HepG2 (cell line): ENCODE measurements around the gene MRPL58. TPM values are rescaled to one million over a fixed set of nuclear protein-coding genes. Genes with fewer than 3 reads are reported as not detected.

Source experiments
- ADNP ChIP-seq: sonication (generic); formaldehyde crosslinking; IDR thresholded peaks from 2 replicates; pipeline ENCODE4 v1.4.0; 2020; ENCODE audit warnings: missing genetic modification reagents
- ELF1 ChIP-seq: sonication (generic); formaldehyde crosslinking; IDR thresholded peaks from 2 replicates; pipeline ENCODE4 v1.4.0; 2020; ENCODE audit warnings: missing genetic modification reagents
- KLF13 ChIP-seq: sonication (generic); formaldehyde crosslinking; IDR thresholded peaks from 2 replicates; pipeline ENCODE4 v1.4.0; 2020; ENCODE audit warnings: mild to moderate bottlenecking, missing genetic modification reagents
- NR2C2 ChIP-seq: sonication (generic); formaldehyde crosslinking; IDR thresholded peaks from 2 replicates; pipeline ENCODE4 v1.4.0; 2020; ENCODE audit warnings: missing genetic modification reagents, mild to moderate bottlenecking, moderate library complexity, borderline replicate concordance
- ONECUT2 ChIP-seq: sonication (generic); formaldehyde crosslinking; IDR thresholded peaks from 2 replicates; pipeline ENCODE4 v1.4.0; 2020; ENCODE audit warnings: missing genetic modification reagents
- POLR2A ChIP-seq, 2 experiments: IDR thresholded peaks; 2 replicates each; pipeline ENCODE4 v1.6.1; 2011; ENCODE audit warnings: low read depth in 2 of 2, low read length in 2 of 2, mild to moderate bottlenecking in 1 of 2, moderate library complexity in 1 of 2; ENCODE audit not compliant: insufficient read depth in 1 of 2
- SAP130 ChIP-seq: IDR thresholded peaks from 2 replicates; pipeline ENCODE4 v1.6.1; 2016; ENCODE audit warnings: low read depth
- SETDB1 ChIP-seq: sonication (generic); formaldehyde crosslinking; IDR thresholded peaks from 2 replicates; pipeline ENCODE4 v1.5.1; 2020; ENCODE audit warnings: missing genetic modification reagents, mild to moderate bottlenecking, borderline replicate concordance
- SMC3 ChIP-seq: IDR thresholded peaks from 2 replicates; pipeline ENCODE4 v1.6.1; 2011; ENCODE audit warnings: low read length, improper control_type of control experiment
- ZNF343 ChIP-seq: sonication (generic); formaldehyde crosslinking; IDR thresholded peaks from 2 replicates; pipeline ENCODE4 v1.4.0; 2020; ENCODE audit warnings: mild to moderate bottlenecking, missing genetic modification reagents
- ZSCAN31 ChIP-seq: sonication (generic); formaldehyde crosslinking; IDR thresholded peaks from 2 replicates; pipeline ENCODE4 v1.5.0; 2020; ENCODE audit warnings: low read depth, mild to moderate bottlenecking, missing genetic modification reagents
- polyA plus RNA-seq, 8 experiments: library from polyadenylated mRNA; depleted of rRNA in 3 of 8; stranded (reverse) in 7 of 8; unstranded in 1 of 8; fragments of >200 nt; fragmentation: Illumina TruSeq in 4 of 8; extraction: Trizol in 4 of 8; gene quantifications; 2 replicates each; pipeline versions ENCODE4 v1.2.1 to v1.2.3, GENCODE V29; 2011 to 2016; ENCODE audit warnings: low read depth in 4 of 8, missing spikeins in 1 of 8, mixed read lengths in 1 of 8; ENCODE audit not compliant: insufficient read depth in 1 of 8
- total RNA-seq, 5 experiments: library from RNA; depleted of rRNA; stranded (reverse); fragments of >200 nt; fragmentation: Illumina TruSeq; extraction: Trizol; gene quantifications; 2 replicates each; pipeline ENCODE4 v1.2.3, GENCODE V29; 2016; ENCODE audit warnings: low read depth in 1 of 5
- TF ChIP-seq, protein P1 (sequence below): sonication (generic); formaldehyde crosslinking; IDR thresholded peaks from 2 replicates; pipeline ENCODE4 v1.5.0; 2020; ENCODE audit warnings: mild to moderate bottlenecking, missing genetic modification reagents
- TF ChIP-seq, protein P2 (sequence below): sonication (generic); formaldehyde crosslinking; IDR thresholded peaks from 2 replicates; pipeline ENCODE4 v1.5.1; 2020; ENCODE audit warnings: mild to moderate bottlenecking, moderate library complexity, missing genetic modification reagents
- TF ChIP-seq, protein P3 (sequence below): sonication (generic); formaldehyde crosslinking; IDR thresholded peaks from 2 replicates; pipeline ENCODE4 v1.4.0; 2020; ENCODE audit warnings: mild to moderate bottlenecking, missing genetic modification reagents
- TF ChIP-seq, protein P4 (sequence below): sonication (generic); formaldehyde crosslinking; IDR thresholded peaks from 2 replicates; pipeline ENCODE4 v1.4.0; 2020; ENCODE audit warnings: missing genetic modification reagents, borderline replicate concordance
- TF ChIP-seq, protein P5 (sequence below): sonication (generic); formaldehyde crosslinking; IDR thresholded peaks from 2 replicates; pipeline ENCODE4 v1.4.0; 2020; ENCODE audit warnings: missing genetic modification reagents
- TF ChIP-seq, protein P6 (sequence below): sonication (generic); formaldehyde crosslinking; IDR thresholded peaks from 2 replicates; pipeline ENCODE4 v1.5.1; 2020; ENCODE audit warnings: missing genetic modification reagents, mild to moderate bottlenecking, borderline replicate concordance

MRPL58 gene
- total and polyA plus RNA-seq, 2 of the 13 experiments (the other 11 are each of a cell fraction or from before 2014, with no cell fraction given) = 44.9 to 68.9 TPM

DNA sequence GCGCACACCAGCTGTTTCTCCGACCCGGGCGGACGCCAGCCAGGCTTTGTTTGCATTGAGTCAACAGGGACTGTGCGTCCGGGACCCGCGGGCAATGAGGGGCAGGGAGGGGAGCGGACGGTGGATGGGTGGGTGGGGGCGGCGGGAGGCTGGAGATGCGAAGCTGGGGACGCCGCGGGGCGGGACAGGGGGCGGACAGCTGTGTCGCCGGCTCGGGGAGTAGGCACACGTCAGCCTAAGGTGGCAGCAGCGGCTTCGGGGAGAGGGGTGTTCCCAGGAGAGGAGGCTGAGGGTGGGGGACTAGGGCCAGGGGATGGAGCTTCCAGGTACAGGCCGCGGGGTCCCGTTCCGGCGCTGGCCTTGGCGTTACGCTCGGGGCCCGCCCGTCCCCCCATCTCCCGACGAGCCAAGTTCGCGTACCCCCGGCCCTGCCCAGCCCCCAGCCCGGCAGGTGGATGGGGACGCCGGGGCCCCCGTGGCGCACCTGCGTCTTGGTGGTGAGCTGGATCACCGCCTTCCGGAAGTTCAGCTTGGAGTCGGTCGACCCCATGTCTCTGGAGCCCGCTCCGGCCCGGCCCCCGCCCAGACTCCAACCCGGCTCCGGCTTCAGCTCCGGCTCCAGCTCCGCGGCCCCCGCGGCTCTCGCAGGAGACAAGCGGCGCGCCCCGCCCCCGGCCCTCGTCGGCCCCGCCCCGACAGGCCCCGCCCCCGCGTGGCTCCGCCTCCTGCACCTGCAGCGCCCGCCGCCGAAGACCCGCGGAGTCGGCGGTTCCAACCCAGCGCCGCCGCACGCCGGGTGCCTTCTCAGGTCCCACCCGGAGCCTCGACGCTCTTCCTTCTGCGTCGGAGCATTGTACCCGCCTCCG is 40.1 kb upstream of the MRPL58 start, which contains the start of gene HID1 (continued):
- TF ChIP-seq ADNP (CRISPR knock-in tag) (no peak), ZNF343 (no peak), SETDB1 (CRISPR knock-in tag) (no peak), ZSCAN31 (no peak), ONECUT2 (CRISPR knock-in tag) (no peak), NR2C2 (CRISPR knock-in tag) (peak; percentile 21; the same call in 1 of the 2 replicates), KLF13 (CRISPR knock-in tag) (no peak), SAP130 (CRISPR knock-in tag) (peak; percentile 94), POLR2A (IDR thresholded peaks at IDR 0.05; ENCODE audit: insufficient read depth in 1 of 2, low read depth in 2 of 2, low read length in 2 of 2) (no peak), ELF1 (CRISPR knock-in tag) (no peak), SMC3 (no peak)
- TF ChIP-seq, protein P1, sequence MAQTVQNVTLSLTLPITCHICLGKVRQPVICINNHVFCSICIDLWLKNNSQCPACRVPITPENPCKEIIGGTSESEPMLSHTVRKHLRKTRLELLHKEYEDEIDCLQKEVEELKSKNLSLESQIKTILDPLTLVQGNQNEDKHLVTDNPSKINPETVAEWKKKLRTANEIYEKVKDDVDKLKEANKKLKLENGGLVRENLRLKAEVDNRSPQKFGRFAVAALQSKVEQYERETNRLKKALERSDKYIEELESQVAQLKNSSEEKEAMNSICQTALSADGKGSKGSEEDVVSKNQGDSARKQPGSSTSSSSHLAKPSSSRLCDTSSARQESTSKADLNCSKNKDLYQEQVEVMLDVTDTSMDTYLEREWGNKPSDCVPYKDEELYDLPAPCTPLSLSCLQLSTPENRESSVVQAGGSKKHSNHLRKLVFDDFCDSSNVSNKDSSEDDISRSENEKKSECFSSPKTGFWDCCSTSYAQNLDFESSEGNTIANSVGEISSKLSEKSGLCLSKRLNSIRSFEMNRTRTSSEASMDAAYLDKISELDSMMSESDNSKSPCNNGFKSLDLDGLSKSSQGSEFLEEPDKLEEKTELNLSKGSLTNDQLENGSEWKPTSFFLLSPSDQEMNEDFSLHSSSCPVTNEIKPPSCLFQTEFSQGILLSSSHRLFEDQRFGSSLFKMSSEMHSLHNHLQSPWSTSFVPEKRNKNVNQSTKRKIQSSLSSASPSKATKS (CRISPR knock-in tag) = no peak
- TF ChIP-seq, protein P2, sequence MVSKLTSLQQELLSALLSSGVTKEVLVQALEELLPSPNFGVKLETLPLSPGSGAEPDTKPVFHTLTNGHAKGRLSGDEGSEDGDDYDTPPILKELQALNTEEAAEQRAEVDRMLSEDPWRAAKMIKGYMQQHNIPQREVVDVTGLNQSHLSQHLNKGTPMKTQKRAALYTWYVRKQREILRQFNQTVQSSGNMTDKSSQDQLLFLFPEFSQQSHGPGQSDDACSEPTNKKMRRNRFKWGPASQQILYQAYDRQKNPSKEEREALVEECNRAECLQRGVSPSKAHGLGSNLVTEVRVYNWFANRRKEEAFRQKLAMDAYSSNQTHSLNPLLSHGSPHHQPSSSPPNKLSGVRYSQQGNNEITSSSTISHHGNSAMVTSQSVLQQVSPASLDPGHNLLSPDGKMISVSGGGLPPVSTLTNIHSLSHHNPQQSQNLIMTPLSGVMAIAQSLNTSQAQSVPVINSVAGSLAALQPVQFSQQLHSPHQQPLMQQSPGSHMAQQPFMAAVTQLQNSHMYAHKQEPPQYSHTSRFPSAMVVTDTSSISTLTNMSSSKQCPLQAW (CRISPR knock-in tag) = no peak; the same call in 1 of the 2 replicates
- TF ChIP-seq, protein P3, sequence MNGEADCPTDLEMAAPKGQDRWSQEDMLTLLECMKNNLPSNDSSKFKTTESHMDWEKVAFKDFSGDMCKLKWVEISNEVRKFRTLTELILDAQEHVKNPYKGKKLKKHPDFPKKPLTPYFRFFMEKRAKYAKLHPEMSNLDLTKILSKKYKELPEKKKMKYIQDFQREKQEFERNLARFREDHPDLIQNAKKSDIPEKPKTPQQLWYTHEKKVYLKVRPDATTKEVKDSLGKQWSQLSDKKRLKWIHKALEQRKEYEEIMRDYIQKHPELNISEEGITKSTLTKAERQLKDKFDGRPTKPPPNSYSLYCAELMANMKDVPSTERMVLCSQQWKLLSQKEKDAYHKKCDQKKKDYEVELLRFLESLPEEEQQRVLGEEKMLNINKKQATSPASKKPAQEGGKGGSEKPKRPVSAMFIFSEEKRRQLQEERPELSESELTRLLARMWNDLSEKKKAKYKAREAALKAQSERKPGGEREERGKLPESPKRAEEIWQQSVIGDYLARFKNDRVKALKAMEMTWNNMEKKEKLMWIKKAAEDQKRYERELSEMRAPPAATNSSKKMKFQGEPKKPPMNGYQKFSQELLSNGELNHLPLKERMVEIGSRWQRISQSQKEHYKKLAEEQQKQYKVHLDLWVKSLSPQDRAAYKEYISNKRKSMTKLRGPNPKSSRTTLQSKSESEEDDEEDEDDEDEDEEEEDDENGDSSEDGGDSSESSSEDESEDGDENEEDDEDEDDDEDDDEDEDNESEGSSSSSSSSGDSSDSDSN (CRISPR knock-in tag) = peak; percentile 78
- TF ChIP-seq, protein P4, sequence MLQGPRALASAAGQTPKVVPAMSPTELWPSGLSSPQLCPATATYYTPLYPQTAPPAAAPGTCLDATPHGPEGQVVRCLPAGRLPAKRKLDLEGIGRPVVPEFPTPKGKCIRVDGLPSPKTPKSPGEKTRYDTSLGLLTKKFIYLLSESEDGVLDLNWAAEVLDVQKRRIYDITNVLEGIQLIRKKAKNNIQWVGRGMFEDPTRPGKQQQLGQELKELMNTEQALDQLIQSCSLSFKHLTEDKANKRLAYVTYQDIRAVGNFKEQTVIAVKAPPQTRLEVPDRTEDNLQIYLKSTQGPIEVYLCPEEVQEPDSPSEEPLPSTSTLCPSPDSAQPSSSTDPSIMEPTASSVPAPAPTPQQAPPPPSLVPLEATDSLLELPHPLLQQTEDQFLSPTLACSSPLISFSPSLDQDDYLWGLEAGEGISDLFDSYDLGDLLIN (CRISPR knock-in tag) = no peak
- TF ChIP-seq, protein P5, sequence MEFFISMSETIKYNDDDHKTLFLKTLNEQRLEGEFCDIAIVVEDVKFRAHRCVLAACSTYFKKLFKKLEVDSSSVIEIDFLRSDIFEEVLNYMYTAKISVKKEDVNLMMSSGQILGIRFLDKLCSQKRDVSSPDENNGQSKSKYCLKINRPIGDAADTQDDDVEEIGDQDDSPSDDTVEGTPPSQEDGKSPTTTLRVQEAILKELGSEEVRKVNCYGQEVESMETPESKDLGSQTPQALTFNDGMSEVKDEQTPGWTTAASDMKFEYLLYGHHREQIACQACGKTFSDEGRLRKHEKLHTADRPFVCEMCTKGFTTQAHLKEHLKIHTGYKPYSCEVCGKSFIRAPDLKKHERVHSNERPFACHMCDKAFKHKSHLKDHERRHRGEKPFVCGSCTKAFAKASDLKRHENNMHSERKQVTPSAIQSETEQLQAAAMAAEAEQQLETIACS = no peak
- TF ChIP-seq, protein P6, sequence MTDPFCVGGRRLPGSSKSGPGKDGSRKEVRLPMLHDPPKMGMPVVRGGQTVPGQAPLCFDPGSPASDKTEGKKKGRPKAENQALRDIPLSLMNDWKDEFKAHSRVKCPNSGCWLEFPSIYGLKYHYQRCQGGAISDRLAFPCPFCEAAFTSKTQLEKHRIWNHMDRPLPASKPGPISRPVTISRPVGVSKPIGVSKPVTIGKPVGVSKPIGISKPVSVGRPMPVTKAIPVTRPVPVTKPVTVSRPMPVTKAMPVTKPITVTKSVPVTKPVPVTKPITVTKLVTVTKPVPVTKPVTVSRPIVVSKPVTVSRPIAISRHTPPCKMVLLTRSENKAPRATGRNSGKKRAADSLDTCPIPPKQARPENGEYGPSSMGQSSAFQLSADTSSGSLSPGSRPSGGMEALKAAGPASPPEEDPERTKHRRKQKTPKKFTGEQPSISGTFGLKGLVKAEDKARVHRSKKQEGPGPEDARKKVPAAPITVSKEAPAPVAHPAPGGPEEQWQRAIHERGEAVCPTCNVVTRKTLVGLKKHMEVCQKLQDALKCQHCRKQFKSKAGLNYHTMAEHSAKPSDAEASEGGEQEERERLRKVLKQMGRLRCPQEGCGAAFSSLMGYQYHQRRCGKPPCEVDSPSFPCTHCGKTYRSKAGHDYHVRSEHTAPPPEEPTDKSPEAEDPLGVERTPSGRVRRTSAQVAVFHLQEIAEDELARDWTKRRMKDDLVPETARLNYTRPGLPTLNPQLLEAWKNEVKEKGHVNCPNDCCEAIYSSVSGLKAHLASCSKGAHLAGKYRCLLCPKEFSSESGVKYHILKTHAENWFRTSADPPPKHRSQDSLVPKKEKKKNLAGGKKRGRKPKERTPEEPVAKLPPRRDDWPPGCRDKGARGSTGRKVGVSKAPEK (CRISPR knock-in tag) = no peak
